HG03442 (cell line): Measurements from ENCODE around the gene IL17RC.
"Not testable (repeated sequence)": the region's sequence is repeated elsewhere in the genome, so short reads cannot be mapped to it uniquely, and the experiment has no call there.

Source experiments
- ATAC-seq: cut with Tn5 transposase; IDR thresholded peaks from one replicate; pipeline ENCODE4 v1.9.1; 2021; ENCODE audit warnings: mild to moderate bottlenecking, moderate library complexity; ENCODE audit not compliant: unreplicated experiment

The IL17RC gene

DNA sequence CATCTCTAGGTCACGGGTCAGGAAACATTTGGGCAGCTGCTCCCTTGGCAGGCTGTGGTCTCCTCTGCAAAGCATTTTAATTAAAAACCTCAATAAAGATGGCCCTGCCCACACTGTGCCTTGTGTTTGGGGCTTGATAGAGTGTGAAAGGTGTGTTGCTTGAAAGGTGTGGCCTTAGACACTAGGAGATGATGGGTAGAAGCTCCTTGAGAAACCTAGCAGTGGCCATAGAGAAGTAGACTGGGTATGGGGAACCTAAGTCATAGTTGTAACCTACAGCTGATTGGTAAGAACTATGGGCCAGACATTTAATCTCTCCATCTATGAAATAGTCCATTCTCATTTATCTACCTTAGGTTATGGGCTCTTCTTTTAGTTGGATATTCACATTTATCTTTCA lies 23.2 kb upstream of the IL17RC start:
- no peak for ATAC-seq

DNA sequence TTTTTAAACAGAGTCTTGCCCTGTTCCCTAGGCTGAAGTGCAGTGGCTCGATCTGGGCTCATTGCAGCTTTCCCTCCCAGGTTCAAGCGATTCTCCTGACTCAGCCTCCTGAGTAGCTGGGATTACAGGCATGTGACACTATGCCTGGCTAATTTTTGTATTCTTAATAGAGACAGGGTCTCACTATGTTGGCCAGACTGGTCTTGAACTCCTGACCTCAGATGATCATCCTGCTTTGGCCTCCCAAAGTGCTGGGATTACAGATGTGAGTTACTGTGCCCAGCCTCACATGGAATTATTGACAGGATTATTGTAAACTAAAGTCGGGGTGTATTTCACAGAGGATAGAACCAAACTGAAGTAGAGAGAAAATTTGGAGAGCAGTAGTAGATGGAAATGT lies 21.2 kb upstream of the IL17RC start:
- ATAC-seq = not testable (repeated sequence)

DNA sequence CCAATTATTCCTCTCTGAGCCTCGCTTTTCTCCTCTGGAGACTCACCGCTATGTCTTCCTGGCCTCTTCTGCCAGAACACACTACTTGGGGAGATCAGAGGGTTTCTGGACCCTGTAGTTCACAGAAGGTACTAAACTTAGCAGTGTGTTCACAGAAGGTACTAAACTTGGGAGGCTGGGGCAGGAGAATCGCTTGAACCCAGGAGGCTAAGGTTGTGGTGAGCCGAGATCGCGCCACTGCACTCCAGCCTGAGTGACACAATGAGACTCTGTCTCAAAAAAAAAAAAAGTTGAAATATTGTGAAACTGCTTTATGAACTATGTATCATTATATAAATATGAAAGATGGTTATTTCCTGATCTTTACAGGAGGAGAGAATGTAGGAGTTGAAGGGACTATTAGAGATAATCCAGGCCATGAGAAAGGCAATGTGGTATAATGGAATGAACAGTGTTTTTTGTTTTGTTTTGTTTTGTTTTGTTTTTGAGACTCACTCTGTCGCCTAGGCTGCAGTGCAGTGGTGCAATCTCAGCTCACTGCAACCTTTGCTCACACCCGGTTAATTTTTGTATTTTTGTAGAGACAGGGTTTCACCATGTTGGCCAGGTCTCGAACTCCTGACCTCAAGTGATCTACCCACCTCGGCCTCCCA lies 20.0 kb upstream of the IL17RC start:
- not testable (repeated sequence) for ATAC-seq

DNA sequence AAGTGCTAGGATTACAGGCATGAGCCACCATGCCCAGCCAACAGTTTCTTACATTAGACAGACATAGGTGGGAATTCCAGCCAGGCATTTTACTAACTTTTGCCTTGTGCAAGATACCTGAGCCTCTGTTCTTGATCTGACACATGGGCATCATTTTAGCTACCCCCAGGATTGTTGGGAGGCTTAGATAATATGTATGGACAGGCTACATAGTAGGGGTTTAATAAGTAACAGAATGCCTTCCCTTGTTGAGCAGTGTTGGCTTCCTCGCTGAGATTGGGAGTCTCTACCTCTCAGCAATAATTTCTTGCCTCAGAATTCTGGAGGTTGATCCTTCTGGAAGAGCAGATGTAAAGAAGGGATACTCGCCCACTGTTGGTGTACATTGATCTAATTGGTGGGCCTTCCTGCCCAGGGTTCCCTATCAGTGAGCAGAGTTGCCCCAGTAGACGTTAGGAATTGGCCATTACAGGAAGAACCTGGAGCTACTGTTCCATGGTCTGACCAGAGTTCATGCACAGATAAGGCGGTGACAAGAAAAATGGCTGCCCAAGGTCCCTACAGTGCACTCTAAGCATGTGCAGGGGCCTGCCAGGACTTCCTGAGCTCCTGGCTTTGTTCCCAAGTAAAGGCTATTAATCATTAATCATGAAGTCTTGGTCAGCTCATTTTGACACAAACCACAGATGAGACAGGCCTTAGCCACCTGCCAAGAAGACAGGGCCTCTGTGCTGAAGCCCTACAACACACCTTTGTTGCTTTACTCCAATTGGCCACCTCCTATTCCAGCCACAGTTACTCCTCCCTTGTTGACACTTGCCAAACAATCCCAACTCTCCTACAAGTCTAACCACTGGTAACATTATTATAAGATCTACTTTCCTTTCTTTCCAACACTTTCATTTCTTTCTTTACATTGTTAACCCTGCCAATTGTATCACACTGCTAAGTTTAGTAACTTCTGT lies 19.2 kb upstream of the IL17RC start:
- no peak for ATAC-seq

DNA sequence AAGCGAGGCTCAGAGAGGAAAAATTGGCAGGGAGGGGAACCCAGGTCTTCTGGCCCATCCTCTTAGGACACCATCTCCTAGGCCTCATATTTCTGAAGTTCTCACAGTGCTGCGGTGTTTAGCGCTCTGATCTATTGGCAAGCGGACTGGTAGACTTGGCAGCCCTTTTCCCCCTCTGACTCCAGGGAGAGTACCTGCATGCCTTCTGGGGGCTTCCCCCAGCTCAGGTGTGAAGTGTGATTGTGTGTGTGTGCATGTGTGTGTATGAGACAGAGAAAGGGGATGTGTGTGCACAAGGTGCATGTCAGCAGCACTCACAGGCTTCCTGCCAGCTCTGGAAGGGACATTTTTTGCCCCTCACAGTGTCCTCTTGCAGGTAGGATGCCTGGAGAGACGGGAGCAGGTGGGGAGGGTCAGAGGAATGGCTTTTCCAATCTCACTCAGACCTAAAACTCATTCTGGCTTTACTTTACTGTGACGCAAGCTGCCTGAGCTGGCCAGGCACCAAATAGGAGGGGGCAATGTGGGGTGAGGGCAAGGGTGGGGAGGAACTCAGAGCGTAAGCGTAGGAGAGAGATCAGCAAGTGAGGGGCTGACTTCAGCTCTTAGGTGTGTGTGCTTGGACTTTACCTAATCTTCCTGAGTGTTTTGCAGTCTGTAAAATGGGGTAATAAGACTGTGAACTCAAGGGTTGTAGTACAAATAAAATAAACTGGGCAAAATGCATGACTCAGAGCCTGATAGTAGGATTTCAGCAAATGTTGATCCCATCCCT lies 18.2 kb upstream of the IL17RC start:
- no peak for ATAC-seq

DNA sequence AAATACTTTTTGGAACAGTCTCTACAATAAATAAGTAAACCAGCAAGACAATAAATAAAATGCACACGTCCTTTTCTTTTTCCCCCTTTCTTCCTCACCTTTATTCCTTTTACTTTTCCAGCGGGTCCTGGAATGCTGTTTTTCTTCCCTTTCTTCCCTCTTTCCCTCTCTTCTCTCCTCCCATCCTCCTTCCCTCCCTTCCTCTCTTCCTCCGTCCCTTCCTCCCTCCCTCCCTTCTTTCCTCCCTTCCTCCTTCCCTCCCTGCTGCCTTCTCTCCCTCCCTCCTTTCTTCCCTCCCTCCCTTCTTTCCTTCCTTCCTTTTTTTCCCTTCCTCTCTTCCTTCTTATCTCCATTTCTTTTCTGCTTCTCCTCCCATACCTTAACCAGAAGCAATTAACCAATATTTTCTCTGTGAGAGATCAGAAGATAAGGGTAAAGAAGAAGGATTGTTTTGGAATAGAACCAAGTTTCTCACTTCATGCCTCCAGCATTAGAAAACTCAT lies 17.6 kb upstream of the IL17RC start:
- ATAC-seq = no peak

DNA sequence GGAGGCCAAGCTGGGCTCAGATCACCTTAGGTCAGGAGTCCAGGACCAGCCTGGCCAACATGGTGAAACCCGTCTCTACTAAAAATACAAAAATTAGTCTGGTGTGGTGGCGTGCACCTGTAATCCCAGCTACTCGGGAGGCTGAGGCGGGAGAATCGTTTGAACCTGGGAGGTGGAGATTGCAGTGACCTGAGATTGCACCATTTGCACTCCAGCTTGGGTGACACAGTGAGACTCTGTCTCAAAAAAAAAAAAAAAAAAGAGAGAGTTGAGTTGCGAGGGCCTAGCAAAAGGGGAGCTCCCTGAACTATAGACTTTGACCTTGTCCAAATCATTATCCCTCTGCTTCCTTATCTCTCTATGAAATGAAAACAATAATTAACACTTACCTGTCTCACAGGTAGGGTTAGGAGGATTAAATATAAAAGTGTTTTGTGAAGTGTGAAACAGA lies 15.9 kb upstream of the IL17RC start:
- not testable (repeated sequence) for ATAC-seq

DNA sequence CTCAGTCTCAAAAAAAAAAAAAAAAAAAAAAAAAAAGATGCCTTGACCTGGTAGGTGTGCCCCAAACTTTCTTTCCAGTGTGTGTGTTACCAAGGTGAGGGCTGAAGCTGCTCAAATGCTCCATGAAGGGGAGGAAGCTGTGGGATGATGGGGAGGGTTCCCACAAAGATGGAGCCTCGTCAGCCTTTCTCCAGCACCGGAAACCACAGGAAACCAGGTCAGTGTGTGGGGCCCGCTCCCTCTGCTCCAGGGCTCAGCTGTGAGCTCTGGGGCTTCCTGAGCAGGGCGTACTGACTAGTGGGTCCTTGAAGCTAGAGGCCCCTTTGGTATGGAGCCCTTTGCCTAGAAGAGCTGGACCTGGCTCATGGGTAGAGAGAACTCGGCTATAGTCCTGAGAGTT lies 14.9 kb upstream of the IL17RC start:
- ATAC-seq = no peak

DNA sequence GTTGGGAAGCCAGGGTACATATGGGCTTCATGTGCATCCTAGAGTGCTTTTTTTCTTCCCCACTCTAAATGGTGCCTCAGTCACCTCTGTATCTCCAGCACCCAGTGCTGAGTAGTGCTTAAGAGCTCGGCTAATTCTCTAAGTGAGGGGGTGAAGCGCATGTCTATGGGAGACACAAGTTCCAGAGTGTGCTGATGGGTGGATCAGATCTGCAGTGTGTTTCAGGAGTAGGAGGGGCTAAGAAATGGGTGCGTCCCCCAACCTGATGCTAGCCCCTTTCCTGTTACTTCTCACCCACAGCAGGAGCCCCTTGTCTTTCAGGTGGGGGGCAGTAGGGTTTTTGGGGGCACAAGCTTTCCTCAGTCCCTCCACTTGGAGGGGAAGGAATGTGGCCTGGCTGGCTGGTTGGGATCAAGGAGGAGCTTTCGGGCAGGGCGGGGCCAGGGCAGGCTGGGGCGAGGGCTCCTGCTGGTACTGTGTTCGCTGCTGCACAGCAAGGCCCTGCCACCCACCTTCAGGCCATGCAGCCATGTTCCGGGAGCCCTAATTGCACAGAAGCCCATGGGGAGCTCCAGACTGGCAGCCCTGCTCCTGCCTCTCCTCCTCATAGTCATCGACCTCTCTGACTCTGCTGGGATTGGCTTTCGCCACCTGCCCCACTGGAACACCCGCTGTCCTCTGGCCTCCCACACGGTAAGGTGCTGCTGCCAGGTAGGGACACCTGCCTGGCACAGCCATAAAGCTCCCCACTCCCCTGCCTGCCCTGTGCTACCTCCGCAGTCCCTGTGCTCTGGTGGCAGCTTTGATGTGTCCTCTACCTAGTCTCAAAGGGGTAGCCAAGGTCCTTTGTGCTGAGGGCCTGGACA lies 14.3 kb upstream of the IL17RC start, which contains the start of gene IL17RE:
Gene IL17RE (plus strand): TSS at position 477 of the 866 bp plus-strand sequence. CDS start 85 bp downstream, at position 562.
- no peak for ATAC-seq

DNA sequence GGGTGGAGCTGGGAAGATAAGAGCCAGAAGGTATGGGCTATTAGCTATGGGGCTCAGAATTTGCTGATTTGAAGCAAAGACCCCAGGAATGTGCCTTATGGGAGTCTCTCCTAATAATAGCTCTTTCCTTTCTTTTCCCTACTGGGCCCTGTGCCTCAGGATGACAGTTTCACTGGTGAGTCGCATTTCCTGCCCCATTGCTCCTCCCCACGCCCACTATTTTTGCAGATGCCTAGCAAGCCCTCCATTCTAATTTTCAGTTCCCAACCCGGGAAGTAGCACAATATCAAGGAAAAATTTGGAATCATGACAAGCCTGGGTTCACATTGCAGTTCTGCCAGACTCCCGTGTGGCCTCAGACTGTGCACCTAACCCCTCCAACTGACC lies 13.7 kb upstream of the IL17RC start:
- ATAC-seq = no peak

DNA sequence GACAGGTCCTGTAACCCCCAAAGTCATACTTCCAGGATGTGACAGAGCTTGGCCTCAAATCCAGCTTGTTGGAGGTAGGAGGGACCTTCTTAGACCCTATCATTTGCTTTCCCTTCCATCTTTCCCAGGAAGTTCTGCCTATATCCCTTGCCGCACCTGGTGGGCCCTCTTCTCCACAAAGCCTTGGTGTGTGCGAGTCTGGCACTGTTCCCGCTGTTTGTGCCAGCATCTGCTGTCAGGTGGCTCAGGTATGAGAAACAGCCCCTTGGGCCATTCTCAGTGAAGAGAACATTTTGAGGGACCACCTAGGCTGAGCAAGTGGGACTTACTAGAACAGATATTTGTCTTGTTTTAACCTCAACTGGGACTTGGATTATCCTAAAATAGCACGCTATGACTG lies 13.0 kb upstream of the IL17RC start:
- ATAC-seq = no peak

DNA sequence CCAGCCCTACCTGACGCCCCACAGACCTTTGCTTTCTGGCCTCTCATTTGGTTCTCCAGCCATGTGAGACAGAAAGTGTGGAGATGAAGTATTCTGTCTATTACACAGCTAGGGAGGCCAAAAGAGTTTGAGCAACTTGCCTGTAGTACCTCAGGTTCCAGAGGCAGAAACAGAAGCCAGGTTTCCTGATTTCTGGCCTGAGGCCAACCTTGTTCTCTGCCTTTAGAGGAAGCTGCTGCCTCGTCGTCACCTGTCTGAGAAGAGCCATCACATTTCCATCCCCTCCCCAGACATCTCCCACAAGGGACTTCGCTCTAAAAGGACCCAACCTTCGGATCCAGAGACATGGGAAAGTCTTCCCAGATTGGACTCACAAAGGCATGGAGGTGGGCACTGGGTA lies 10.4 kb upstream of the IL17RC start:
- no peak for ATAC-seq

DNA sequence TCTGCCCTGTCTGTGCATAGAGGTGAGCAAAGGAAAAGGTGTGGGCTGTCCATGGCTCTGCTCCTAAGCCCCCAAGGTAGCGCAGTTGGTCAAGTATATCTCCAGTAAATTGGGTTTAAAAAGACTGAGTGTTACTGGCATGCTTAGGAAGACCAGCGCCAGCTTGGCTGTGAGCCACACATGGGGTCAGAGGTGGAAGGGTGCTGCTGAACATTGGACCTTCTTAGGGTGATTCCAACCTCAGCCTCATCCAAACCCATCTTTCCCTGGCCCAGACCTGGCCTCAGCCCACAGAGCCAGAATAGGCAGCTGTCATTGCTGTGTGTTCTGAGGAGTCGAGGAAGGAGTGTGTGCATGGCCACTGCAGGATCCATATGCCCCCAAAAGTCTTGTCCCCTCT lies 8.6 kb upstream of the IL17RC start:
- no peak for ATAC-seq

DNA sequence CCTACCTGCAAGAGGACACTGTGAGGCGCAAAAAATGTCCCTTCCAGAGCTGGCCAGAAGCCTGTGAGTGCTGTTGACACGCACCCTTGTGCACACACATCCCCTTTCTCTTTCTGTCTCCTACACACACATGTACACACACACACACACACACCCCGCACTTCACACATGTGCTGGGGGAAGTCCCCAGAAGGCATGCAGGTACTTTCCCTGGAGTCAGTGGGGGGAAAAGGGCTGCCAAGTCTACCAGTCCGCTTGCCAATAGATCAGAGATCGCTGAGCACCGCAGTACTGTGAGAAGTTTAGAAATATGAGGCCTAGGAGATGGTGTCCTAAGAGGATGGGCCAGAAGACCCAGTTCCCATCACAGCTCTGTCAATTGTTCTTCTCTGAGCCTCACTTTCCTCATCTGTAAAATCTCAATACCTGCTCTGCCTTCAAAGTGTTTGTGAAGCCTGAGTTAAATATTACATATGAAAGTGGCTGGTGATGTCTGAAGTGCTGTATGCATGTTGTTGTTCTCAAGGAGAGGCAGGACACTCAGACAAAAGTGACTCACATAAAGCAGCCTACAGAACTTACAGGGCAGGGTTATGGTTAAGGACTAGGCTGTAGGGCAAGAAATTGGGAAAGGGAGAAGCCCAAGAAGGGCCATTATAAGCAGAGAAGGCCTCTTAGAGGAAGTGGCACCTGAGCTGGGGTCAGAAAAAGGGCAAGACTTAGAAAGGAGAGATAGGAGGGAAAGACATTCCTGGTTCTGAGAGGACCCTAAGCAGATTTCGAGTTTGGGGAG lies 7.5 kb upstream of the IL17RC start:
- ATAC-seq = no peak

DNA sequence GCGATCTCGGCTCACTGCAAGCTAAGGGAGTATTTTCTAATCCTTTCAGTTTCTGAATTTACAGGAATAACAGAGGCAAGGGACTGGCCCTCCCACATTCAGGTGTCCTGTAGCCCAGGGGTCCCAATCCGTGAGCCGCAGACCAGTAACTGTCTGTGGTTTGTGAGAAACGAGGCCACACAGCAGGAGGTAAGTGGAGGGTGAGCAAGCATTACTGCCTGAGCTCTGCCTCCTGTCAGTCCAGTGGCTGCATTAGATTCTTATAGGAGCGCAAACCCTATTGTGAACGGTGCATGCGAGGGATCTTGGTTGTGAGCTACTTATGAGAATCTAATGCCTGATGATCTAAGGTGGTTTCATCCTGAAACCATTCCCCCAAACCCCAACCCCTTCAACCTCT lies 5.0 kb upstream of the IL17RC start:
- no peak for ATAC-seq

DNA sequence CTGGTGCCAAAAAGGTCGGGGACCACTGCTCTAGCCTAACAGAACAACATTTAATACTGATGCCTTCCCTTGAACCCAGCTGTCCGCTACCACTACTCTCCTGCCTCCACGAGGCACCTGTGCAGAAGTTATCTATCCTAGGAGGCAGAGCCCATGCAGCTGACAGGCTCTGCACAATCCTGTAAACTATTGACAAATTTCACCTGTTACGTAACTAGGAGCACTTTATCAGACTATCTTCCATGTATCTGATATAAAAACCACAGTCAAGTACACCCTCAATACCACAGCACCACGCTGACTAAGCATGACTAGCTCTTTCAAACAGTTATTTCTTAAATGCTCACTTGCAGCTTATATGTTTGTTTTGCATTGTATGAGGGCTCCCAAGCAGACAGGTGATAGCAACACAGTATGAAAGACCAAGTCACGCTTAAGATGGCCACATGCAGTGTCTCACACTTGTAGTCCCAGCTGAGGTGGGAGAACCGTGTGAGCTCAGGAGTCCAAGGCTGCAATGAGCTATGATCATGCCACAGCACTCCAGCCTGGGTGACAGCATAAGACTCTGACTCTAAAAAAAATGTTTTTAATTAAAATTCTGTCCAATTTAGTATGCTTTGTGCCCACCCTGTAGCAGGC lies 4.5 kb upstream of the IL17RC start:
- no peak for ATAC-seq

DNA sequence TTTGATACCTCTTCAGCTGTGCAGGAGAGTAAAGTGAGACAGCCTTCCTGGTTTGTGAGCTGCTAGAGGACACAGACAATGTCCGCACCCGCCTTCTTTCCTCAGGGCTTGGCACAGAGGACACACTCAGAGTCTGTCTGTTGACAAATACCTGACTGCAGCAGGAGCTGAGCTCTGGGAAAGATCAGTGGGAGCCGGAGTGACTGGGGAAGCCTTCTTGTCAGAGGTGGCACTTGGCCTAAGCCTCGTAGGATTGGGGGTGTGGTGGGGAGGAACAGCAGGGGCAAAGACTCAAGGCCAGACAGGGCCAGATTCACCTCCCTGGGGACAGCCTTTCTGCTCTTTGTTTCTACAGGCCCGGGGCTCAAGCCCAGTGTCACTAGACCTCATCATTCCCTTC lies 3.3 kb upstream of the IL17RC start:
- ATAC-seq = no peak

DNA sequence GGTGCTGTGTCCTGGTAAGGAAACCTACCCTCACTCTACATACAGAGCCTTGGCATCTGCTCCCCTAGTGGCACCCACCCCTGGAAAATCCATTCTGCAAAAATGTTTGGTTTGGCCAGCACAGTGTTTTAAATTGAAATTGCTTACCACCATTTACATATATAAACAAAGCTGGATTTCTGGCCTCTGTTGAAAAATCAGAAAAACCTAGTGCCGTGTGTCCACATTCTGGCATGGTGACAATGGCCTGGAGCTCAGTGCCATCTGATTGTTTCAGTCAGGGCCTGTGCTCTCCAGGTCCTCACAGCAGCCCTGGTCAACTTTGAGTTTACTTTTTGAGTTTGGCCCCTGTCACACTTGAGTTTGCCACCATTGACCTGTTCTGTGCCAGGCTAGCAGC lies 2.9 kb upstream of the IL17RC start:
- no peak for ATAC-seq
